Psoas muscle (tissue), 8 donors: Measurements from ENCODE around the gene CPED1. TPM values are rescaled to one million over a fixed set of nuclear protein-coding genes. Genes with fewer than 3 reads are reported as not detected.

Experiments
- ATAC-seq, 4 donors: fragments of 200-7000 bp; cut with Tn5 transposase; one replicate each; pipeline ENCODE4 v1.9.1; 2020; ENCODE audit warnings: moderate library complexity in 3 of 4, mild to moderate bottlenecking in 2 of 4
- DNase-seq, 2 donors: peaks; one replicate each; pipeline ENCODE4 v3.0.0-alpha.2; 2020
- H3K27ac ChIP-seq: fragments of 200-600 bp; one replicate; pipeline ENCODE4 v1.8.0; 2022
- H3K27me3 ChIP-seq, 3 donors: fragments of 200-600 bp in 1 of 3; one replicate each; pipeline versions ENCODE4 v1.6.1 to v1.8.0; 2013 to 2022; ENCODE audit warnings: low read length in 2 of 3, mild to moderate bottlenecking in 2 of 3, moderate library complexity in 1 of 3; ENCODE audit not compliant: insufficient read depth in 3 of 3
- H3K36me3 ChIP-seq, 2 donors: fragments of 200-600 bp in 1 of 2; one replicate each; pipeline versions ENCODE4 v1.6.1 to v1.8.0; 2013 to 2022; ENCODE audit warnings: low read depth in 1 of 2, mild to moderate bottlenecking in 1 of 2, moderate library complexity in 1 of 2; ENCODE audit not compliant: insufficient read depth in 1 of 2
- H3K4me1 ChIP-seq: fragments of 200-600 bp; one replicate; pipeline ENCODE4 v1.8.0; 2022
- H3K4me3 ChIP-seq: fragments of 200-600 bp; one replicate; pipeline ENCODE4 v1.8.0; 2022; ENCODE audit warnings: mild to moderate bottlenecking
- H3K9me3 ChIP-seq: fragments of 200-600 bp; one replicate; pipeline ENCODE4 v1.8.0; 2022
- CTCF ChIP-seq: fragments of 200-600 bp; IDR thresholded peaks from one replicate; pipeline ENCODE4 v1.8.0; 2022; ENCODE audit warnings: antibody characterized with exemption
- WGBS, 3 donors: extraction: QIAGEN DNeasy Blood & Tissue Kit; methylation state at CpG; one replicate each; pipeline versions ENCODE4 v1.1.6 to v1.1.7; 2013; 5-methylcytosine and 5-hydroxymethylcytosine counted together
- intact Hi-C, 2 donors: fragments of 100-400 bp; cut with DNase I; formaldehyde crosslinking; loops; one replicate each; pipeline versions ENCODE4 v1.11.0 to v1.14.2; 2022
- polyA plus RNA-seq, 3 donors: library from polyadenylated mRNA; stranded (reverse); fragments of 200-250 nt; gene quantifications; one replicate each; pipeline ENCODE4 v1.2.3, GENCODE V29; 2013
- total RNA-seq, 4 donors: library from RNA; stranded (reverse); fragmentation: NEBNext Ultra II Directional in 2 of 4; extraction: Animal tissue kit (Norgen Biotek cat#: 25700) in 2 of 4; gene quantifications; one replicate each; pipeline versions ENCODE4 v1.2.1 to v1.2.4, GENCODE V29; 2021 to 2023
- donor health status: healthy with polysubstance abuse.
- donor health status: DM: no; HTN: no; CAD: no; lungs with moderate emphysema.
- donor health status: Bipolar disorder and iron deficiency.
- donor health status: healthy.
- donor health status: DM: yes; HTN: yes; CAD: no.
- donor health status: DM: no; HTN: no; CAD: no.
- donor health status: DM: no; HTN: no; CAD: no.
- donor health status: DM: yes; HTN: yes; CAD: no.

Gene CPED1
- total and polyA plus RNA-seq, 7 donors = 0.90 to 39.2 (median 12.0) TPM

- intact Hi-C loops = no loop called here
- WGBS, 3 donors = 90 to 97% (median 96%) methylated on average over 1 of the region's 1 CpG
- no peaks in the 10 kb centered on the region for H3K9me3 ChIP-seq
- no peak for DNase-seq
- H3K4me1 ChIP-seq = peaks cover 17% of the 10 kb centered on the region
- no peak overlapping the region for H3K4me3 ChIP-seq
- no peaks in the 10 kb centered on the region for H3K27me3 ChIP-seq
- TF ChIP-seq CTCF = no peak
- H3K36me3 ChIP-seq = peaks cover 7 to 60% of the 10 kb centered on the region in 2 donors
- H3K27ac ChIP-seq = no peak overlapping the region
- ATAC-seq = no peak
These were observed 24.4 kb upstream of the CPED1 start for GRCh38 chr7:120964088-120964487.

GRCh38 chr7:120966961-120967360 lies 21.6 kb upstream of the CPED1 start:
- intact Hi-C loops = no loop called here
- no peak for TF ChIP-seq CTCF
- Histone ChIP-seq H3K36me3 (peaks cover 6 to 77% of the 10 kb centered on the region in 2 donors), H3K27ac (no peak overlapping the region), H3K9me3 (no peaks in the 10 kb centered on the region), H3K4me1 (peaks cover 4% of the 10 kb centered on the region), H3K27me3 (no peaks in the 10 kb centered on the region), H3K4me3 (no peak overlapping the region)
- ATAC-seq = no peak
- DNase-seq = no peak

- TF ChIP-seq CTCF = no peak
- Histone ChIP-seq H3K4me1 (no peaks in the 10 kb centered on the region), H3K4me3 (no peak overlapping the region), H3K9me3 (no peaks in the 10 kb centered on the region), H3K27ac (no peak overlapping the region), H3K27me3 (no peaks in the 10 kb centered on the region), H3K36me3 (peaks cover 0 to 88% of the 10 kb centered on the region in 2 donors)
- no peak for DNase-seq
- 54 to 84% (median 82%) methylated on average over 1 of the region's 1 CpG for WGBS, 3 donors
- no peak for ATAC-seq
- intact Hi-C loops = no loop called here
These were observed 14.7 kb upstream of the CPED1 start for GRCh38 chr7:120973849-120974248.

- intact Hi-C loops = no loop called here
- Histone ChIP-seq H3K4me3 (no peak overlapping the region), H3K27ac (no peak overlapping the region), H3K27me3 (no peaks in the 10 kb centered on the region), H3K36me3 (peaks cover 0 to 27% of the 10 kb centered on the region in 2 donors), H3K9me3 (no peaks in the 10 kb centered on the region), H3K4me1 (no peaks in the 10 kb centered on the region)
- WGBS, 3 donors = 21 to 23% (median 21%) methylated on average over 1 of the region's 1 CpG
- ATAC-seq (no peak), DNase-seq (no peak)
- TF ChIP-seq CTCF = no peak
These were observed 8.6 kb upstream of the CPED1 start for GRCh38 chr7:120979765-120980499.

- H3K4me1 ChIP-seq = no peaks in the 10 kb centered on the region
- DNase-seq = no peak
- intact Hi-C loops = no loop called here
- no peaks in the 10 kb centered on the region for H3K9me3 ChIP-seq
- 52 to 63% (median 56%) methylated on average over 1 of the region's 1 CpG for WGBS, 3 donors
- no peak for TF ChIP-seq CTCF
- H3K27ac ChIP-seq = no peak overlapping the region
- ATAC-seq = no peak
- H3K36me3 ChIP-seq = peaks cover 0 to 15% of the 10 kb centered on the region in 2 donors
- H3K27me3 ChIP-seq = no peaks in the 10 kb centered on the region
- no peak overlapping the region for H3K4me3 ChIP-seq
These were observed 7.4 kb upstream of the CPED1 start for GRCh38 chr7:120981117-120981516.
